Breast epithelium (tissue), 3 donors: ENCODE results near the gene PTBP3.

ENCODE experiments used
- POLR2A ChIP-seq: fragments of 450-650 bp; IDR thresholded peaks from one replicate; pipeline ENCODE4 v1.6.1; 2016; ENCODE audit warnings: antibody characterized with exemption, mild to moderate bottlenecking, moderate library complexity
- TF ChIP-seq, protein P1 (sequence below), 3 donors: fragments of 450-650 bp; IDR thresholded peaks; one replicate each; pipeline ENCODE4 v1.5.1; 2016 to 2017; ENCODE audit warnings: antibody characterized with exemption in 3 of 3, mild to moderate bottlenecking in 3 of 3, moderate library complexity in 3 of 3

DNA sequence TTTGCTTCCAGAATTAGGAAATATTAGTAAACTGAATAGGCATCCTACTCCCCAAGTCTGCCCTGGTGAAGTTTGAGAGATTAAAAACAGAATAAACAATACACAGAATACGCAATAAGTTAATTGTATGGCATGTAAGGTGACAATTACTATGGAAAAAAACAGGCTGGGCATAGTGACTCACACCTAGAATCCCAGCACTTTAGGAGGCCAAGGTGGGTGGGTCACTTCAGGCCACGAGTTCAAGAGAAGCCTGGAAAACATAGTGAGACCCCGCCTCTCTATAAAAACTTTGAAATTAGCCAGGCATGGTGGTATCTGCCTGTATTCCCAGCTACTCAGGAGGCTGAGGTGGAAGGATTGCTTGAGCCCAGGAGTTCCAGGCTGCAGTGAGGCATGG lies 94.1 kb downstream of the PTBP3 start:
- TF ChIP-seq, protein P1, sequence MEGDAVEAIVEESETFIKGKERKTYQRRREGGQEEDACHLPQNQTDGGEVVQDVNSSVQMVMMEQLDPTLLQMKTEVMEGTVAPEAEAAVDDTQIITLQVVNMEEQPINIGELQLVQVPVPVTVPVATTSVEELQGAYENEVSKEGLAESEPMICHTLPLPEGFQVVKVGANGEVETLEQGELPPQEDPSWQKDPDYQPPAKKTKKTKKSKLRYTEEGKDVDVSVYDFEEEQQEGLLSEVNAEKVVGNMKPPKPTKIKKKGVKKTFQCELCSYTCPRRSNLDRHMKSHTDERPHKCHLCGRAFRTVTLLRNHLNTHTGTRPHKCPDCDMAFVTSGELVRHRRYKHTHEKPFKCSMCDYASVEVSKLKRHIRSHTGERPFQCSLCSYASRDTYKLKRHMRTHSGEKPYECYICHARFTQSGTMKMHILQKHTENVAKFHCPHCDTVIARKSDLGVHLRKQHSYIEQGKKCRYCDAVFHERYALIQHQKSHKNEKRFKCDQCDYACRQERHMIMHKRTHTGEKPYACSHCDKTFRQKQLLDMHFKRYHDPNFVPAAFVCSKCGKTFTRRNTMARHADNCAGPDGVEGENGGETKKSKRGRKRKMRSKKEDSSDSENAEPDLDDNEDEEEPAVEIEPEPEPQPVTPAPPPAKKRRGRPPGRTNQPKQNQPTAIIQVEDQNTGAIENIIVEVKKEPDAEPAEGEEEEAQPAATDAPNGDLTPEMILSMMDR (IDR thresholded peaks at IDR 0.05) = no peak
- TF ChIP-seq POLR2A = no peak
